HG02943 (cell line): Measurements from ENCODE around the gene MZT2B.
A peak's percentile ranks its signal among the peaks of the same experiment; 100 is the strongest.
"Not testable (repeated sequence)": the region's sequence is repeated elsewhere in the genome, so short reads cannot be mapped to it uniquely, and the experiment has no call there.

Experiments used
- ATAC-seq: cut with Tn5 transposase; IDR thresholded peaks from one replicate; pipeline ENCODE4 v1.9.1; 2021; ENCODE audit warnings: mild to moderate bottlenecking, low read depth, moderate library complexity; ENCODE audit not compliant: unreplicated experiment

The MZT2B gene

GRCh38 chr2:130169163-130169562, 12.9 kb upstream of the MZT2B start:
- not testable (repeated sequence) for ATAC-seq

GRCh38 chr2:130169896-130170295, 12.2 kb upstream of the MZT2B start:
- ATAC-seq: no peak

GRCh38 chr2:130174866-130175265, 7.2 kb upstream of the MZT2B start:
- ATAC-seq: not testable (repeated sequence)

GRCh38 chr2:130180404-130181324, 1.4 kb upstream of the MZT2B start:
- ATAC-seq: peak; percentile 2

GRCh38 chr2:130181325-130181879, 660 bp upstream of the MZT2B start, which contains the start of gene SMPD4:
SMPD4 (minus strand) TSS chr2:130181602; CDS start chr2:130176592, 5,010 bp downstream.
- peak; percentile 58 for ATAC-seq

- ATAC-seq: peak; percentile 9
Measured at GRCh38 chr2:130182826-130183511, 907 bp downstream of the MZT2B start.

- ATAC-seq: no peak
Measured at GRCh38 chr2:130183512-130184373, 1.7 kb downstream of the MZT2B start.

- ATAC-seq: no peak
Measured at GRCh38 chr2:130185436-130185835, 3.4 kb downstream of the MZT2B start.

- ATAC-seq: no peak
Measured at GRCh38 chr2:130185896-130186295, 3.8 kb downstream of the MZT2B start.

GRCh38 chr2:130186391-130186790, 4.3 kb downstream of the MZT2B start:
- no peak for ATAC-seq

GRCh38 chr2:130187268-130187667, 5.2 kb downstream of the MZT2B start:
- no peak for ATAC-seq

- not testable (repeated sequence) for ATAC-seq
Measured at GRCh38 chr2:130187859-130188792, 6.1 kb downstream of the MZT2B start.

- not testable (repeated sequence) for ATAC-seq
Measured at GRCh38 chr2:130188958-130189357, 6.9 kb downstream of the MZT2B start.

GRCh38 chr2:130190237-130190636, 8.2 kb downstream of the MZT2B start:
- no peak for ATAC-seq

- not testable (repeated sequence) for ATAC-seq
Measured at GRCh38 chr2:130191319-130191718, 9.3 kb downstream of the MZT2B start.

GRCh38 chr2:130192451-130192850, 10.4 kb downstream of the MZT2B start:
- ATAC-seq: not testable (repeated sequence)

- not testable (repeated sequence) for ATAC-seq
Measured at GRCh38 chr2:130193824-130194223, 11.8 kb downstream of the MZT2B start.

GRCh38 chr2:130195089-130195635, 13.1 kb downstream of the MZT2B start:
- not testable (repeated sequence) for ATAC-seq

- ATAC-seq: not testable (repeated sequence)
Measured at GRCh38 chr2:130196052-130196451, 14.0 kb downstream of the MZT2B start.
